Measurements from ENCODE around the gene SDK1. TPM values are rescaled to one million over a fixed set of nuclear protein-coding genes. Genes with fewer than 3 reads are reported as not detected.

Gene SDK1, protein sequence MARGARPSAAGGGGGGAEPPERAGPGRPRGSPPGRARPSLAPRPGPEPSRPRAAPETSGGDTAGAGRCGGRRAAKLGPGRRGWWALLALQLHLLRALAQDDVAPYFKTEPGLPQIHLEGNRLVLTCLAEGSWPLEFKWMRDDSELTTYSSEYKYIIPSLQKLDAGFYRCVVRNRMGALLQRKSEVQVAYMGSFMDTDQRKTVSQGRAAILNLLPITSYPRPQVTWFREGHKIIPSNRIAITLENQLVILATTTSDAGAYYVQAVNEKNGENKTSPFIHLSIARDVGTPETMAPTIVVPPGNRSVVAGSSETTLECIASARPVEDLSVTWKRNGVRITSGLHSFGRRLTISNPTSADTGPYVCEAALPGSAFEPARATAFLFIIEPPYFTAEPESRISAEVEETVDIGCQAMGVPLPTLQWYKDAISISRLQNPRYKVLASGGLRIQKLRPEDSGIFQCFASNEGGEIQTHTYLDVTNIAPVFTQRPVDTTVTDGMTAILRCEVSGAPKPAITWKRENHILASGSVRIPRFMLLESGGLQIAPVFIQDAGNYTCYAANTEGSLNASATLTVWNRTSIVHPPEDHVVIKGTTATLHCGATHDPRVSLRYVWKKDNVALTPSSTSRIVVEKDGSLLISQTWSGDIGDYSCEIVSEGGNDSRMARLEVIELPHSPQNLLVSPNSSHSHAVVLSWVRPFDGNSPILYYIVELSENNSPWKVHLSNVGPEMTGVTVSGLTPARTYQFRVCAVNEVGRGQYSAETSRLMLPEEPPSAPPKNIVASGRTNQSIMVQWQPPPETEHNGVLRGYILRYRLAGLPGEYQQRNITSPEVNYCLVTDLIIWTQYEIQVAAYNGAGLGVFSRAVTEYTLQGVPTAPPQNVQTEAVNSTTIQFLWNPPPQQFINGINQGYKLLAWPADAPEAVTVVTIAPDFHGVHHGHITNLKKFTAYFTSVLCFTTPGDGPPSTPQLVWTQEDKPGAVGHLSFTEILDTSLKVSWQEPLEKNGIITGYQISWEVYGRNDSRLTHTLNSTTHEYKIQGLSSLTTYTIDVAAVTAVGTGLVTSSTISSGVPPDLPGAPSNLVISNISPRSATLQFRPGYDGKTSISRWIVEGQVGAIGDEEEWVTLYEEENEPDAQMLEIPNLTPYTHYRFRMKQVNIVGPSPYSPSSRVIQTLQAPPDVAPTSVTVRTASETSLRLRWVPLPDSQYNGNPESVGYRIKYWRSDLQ (N-terminal part only)
- total RNA-seq: 0.81 and 1.5 TPM in 2 replicates

DNA sequence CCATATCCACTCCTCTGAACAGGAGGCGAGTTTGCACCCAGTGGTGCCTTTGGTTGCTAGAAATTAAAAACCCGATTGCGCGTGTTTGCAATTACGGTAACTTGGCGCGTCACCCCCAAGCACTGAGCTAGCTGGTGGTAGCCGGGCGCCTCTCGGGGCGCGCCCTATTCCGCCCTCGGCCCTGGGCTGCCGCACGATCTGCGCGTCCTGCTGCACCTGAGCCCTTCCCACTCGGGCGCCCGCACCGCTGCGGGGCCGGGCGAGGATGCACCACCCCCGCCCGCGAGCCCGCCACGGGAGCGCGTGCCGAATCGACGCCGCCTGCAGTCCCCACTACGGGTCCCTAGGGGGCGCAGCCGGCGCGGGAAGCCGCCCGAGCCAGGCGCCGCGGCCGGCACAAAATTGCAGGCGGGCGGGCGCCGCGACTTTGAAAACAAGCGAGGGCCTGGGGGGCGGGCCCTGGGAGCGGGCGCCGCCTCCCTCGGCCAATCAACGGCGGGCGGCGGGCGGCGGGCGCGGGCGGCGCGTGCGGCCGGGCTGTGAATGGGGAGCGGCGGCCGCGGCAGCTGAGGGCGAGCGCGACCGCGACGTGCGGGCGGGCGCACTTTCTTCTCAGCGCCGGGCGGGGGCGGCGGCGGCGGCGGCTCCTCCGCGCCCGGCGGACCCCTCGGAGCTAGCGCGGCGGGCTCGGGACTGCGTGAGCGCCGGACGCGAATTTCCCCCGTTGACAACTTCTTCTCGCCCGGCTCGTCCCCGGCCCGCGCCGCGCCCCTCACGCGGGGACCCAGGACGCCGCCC, at the start of gene SDK1:
Gene SDK1 (plus strand): TSS at position 602 of the 798 bp plus-strand sequence. CDS start 335 bp downstream, outside the sequence.

Data from endothelial cell of coronary artery (primary cell).